ENCODE measurements around the gene BHLHE40. TPM values are rescaled to one million over a fixed set of nuclear protein-coding genes. Genes with fewer than 3 reads are reported as not detected.

BHLHE40 gene
- total RNA-seq, 1 donor from 2014 or later: 42.9 TPM

GRCh38 chr3:4976109-4976508, 3.1 kb upstream of the BHLHE40 start:
- Histone ChIP-seq H3K4me3 (ENCODE audit: low read depth, low read length) (no peak overlapping the region), H3K27me3 (ENCODE audit: control insufficient read depth, insufficient read depth, low read length) (no peaks in the 10 kb centered on the region), H3K36me3 (ENCODE audit: control insufficient read depth, insufficient read depth, low read length) (peaks cover 8% of the 10 kb centered on the region)
- FAIRE-seq (no peak), DNase-seq (ENCODE audit: low read depth) (peak; percentile 82)
- TF ChIP-seq CTCF (IDR thresholded peaks at IDR 0.05; ENCODE audit: insufficient read depth, low read length, severe bottlenecking): peak; percentile 81

DNA sequence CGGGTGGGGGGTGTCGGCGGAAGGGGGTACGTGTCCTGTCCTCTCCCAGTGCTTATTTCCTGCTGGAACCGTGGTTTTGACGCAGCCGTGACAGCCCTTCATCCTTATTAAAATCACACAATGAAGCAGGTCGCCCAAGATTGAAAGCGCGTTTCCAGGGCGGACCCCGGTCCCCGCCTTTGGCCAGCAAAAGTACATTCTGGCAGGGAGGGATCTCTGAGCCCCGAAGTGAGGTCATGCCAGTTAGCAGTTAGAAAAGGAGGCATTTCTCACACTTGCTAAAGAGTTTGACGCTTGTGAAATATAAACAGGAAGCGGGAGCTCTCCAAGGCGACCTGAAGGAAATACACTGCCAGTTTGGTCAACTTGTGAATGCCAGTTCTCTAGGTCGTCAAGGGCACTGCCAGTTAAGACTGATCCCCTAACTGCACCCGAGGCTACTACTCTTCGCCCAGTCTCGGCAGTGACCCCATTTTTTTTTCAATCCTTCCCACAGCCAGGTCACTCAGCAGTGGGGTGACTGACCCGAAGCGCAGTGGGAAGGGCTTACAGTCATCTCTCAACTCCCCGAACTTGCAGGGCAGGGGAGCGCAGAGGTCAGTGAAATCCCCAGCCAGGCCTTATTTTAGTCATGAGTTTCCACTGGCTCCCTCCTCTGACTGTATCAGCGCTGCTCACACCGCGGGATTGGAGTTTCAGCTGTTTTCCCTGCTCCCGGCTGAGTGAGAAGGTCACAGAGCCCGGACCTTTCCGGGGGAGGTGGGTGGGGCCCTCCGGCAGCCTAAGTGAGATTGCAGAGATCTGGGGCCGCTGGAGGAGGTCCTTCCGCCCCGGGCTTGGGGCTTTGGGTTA, 2.0 kb upstream of the BHLHE40 start:
- FAIRE-seq: no peak
- Histone ChIP-seq H3K36me3 (ENCODE audit: control insufficient read depth, insufficient read depth, low read length) (peaks cover 10% of the 10 kb centered on the region), H3K4me3 (ENCODE audit: low read depth, low read length) (peak overlapping the region; percentile 43), H3K27me3 (ENCODE audit: control insufficient read depth, insufficient read depth, low read length) (no peaks in the 10 kb centered on the region)
- peak; percentile 91 for DNase-seq (ENCODE audit: low read depth)
- TF ChIP-seq CTCF (IDR thresholded peaks at IDR 0.05; ENCODE audit: insufficient read depth, low read length, severe bottlenecking): peak; percentile 4

- FAIRE-seq: no peak
Measured at GRCh38 chr3:4977853-4978203, 1.4 kb upstream of the BHLHE40 start.

DNA sequence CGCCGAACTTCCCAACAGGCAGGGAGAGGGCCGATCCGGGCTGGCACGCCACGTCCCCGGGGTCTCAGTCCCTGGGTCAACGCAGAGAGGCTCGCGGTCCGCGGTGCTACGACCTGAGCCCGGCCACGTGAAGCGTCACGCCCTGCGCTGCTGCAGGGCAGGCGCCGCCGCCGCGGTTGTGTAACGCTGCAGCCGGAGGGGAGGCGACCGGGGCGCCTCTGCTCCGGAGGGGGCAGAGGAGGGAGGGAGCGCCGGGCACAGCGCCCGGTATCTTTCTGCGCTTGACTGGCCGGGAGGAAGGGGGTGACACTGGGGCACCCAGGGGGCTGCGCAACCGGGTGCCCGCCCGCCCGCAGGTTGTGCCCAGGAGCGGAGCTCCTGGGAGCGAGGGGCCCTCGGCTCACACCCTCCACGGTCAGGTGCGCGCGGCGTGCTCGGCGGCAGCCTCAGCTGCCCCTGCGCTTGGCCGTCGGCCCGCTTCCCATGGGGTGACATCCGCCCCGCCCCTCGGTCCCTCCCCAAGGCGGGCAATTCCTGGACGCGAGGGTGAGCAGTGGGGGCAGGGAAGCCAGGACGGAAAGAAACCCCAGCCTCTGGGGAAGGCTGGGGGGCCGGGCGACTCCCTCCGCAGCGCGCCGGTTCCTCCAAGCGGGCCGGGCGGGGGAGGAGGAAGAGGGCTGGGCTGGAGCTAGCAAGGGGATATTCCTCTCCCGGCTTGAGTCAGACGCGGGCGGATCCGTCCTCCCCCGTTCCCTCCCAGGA, 852 bp upstream of the BHLHE40 start:
- Histone ChIP-seq H3K4me3 (ENCODE audit: low read depth, low read length) (peak overlapping the region; percentile 43), H3K27me3 (ENCODE audit: control insufficient read depth, insufficient read depth, low read length) (no peaks in the 10 kb centered on the region), H3K36me3 (ENCODE audit: control insufficient read depth, insufficient read depth, low read length) (peaks cover 15% of the 10 kb centered on the region)
- no peak for TF ChIP-seq CTCF (IDR thresholded peaks at IDR 0.05; ENCODE audit: insufficient read depth, low read length, severe bottlenecking)
- DNase-seq (ENCODE audit: low read depth): peak; percentile 94
- FAIRE-seq: no peak

More at GRCh38 chr3:4977853-4978203, 1.4 kb upstream of the BHLHE40 start:
- Histone ChIP-seq H3K27me3 (ENCODE audit: control insufficient read depth, insufficient read depth, low read length) (no peaks in the 10 kb centered on the region), H3K4me3 (ENCODE audit: low read depth, low read length) (peak overlapping the region; percentile 43), H3K36me3 (ENCODE audit: control insufficient read depth, insufficient read depth, low read length) (peaks cover 12% of the 10 kb centered on the region)
- TF ChIP-seq CTCF (IDR thresholded peaks at IDR 0.05; ENCODE audit: insufficient read depth, low read length, severe bottlenecking): no peak
- DNase-seq (ENCODE audit: low read depth): peak; percentile 54

- no peaks in the 10 kb centered on the region for H3K27me3 ChIP-seq (ENCODE audit: control insufficient read depth, insufficient read depth, low read length)
- H3K4me3 ChIP-seq (ENCODE audit: low read depth, low read length): peak overlapping the region; percentile 95
- DNase-seq (ENCODE audit: low read depth) (peak; percentile 92), FAIRE-seq (no peak)
- peaks cover 19% of the 10 kb centered on the region for H3K36me3 ChIP-seq (ENCODE audit: control insufficient read depth, insufficient read depth, low read length)
- TF ChIP-seq CTCF (IDR thresholded peaks at IDR 0.05; ENCODE audit: insufficient read depth, low read length, severe bottlenecking): no peak
Measured at GRCh38 chr3:4978966-4979427, 240 bp upstream of the BHLHE40 start.
